Upper lobe of right lung (tissue), 1 donor: ENCODE measurements around the gene SHE. TPM values are rescaled to one million over a fixed set of nuclear protein-coding genes. Genes with fewer than 3 reads are reported as not detected.
A peak's percentile ranks its signal among the peaks of the same experiment; 100 is the strongest.
"Not testable (repeated sequence)": the region's sequence is repeated elsewhere in the genome, so short reads cannot be mapped to it uniquely, and the experiment has no call there.

Experiments
- ATAC-seq: fragments of 200-7000 bp; cut with Tn5 transposase; one replicate; pipeline ENCODE4 v1.9.1; 2020; ENCODE audit warnings: mild to moderate bottlenecking, moderate library complexity
- DNase-seq: peaks from one replicate; pipeline ENCODE4 v3.0.0-alpha.2; 2020
- H3K27ac ChIP-seq: fragments of 200-600 bp; one replicate; pipeline ENCODE4 v1.8.0; 2022
- H3K27me3 ChIP-seq: fragments of 200-600 bp; one replicate; pipeline ENCODE4 v1.8.0; 2022; ENCODE audit warnings: mild to moderate bottlenecking
- H3K36me3 ChIP-seq: fragments of 200-600 bp; one replicate; pipeline ENCODE4 v1.8.0; 2022
- H3K4me1 ChIP-seq: fragments of 200-600 bp; one replicate; pipeline ENCODE4 v1.8.0; 2022
- H3K4me3 ChIP-seq: fragments of 200-600 bp; one replicate; pipeline ENCODE4 v1.8.0; 2022; ENCODE audit warnings: mild to moderate bottlenecking
- H3K9me3 ChIP-seq: fragments of 200-600 bp; one replicate; pipeline ENCODE4 v1.8.0; 2022
- CTCF ChIP-seq: fragments of 200-600 bp; IDR thresholded peaks from one replicate; pipeline ENCODE4 v1.8.0; 2022; ENCODE audit warnings: antibody characterized with exemption
- intact Hi-C: fragments of 100-400 bp; cut with DNase I; formaldehyde crosslinking; loops from one replicate; pipeline ENCODE4 v1.11.0; 2022
- total RNA-seq: library from RNA; stranded (reverse); fragmentation: NEBNext Ultra II Directional; extraction: Animal tissue kit (Norgen Biotek cat#: 25700); gene quantifications from one replicate; pipeline ENCODE4 v1.2.1, GENCODE V29; 2021
- donor health status: DM: no; HTN: yes; CAD: no; lungs with severe emphysema.

The SHE gene
- total RNA-seq, 1 donor from 2014 or later = 48.3 TPM

GRCh38 chr1:154536570-154536969 is 34.4 kb upstream of the SHE start:
- H3K27me3 ChIP-seq = no peaks in the 10 kb centered on the region
- no peak for DNase-seq
- no peak overlapping the region for H3K27ac ChIP-seq
- no peak overlapping the region for H3K4me3 ChIP-seq
- no peaks in the 10 kb centered on the region for H3K9me3 ChIP-seq
- no peak for TF ChIP-seq CTCF
- intact Hi-C loops = no loop called here
- H3K4me1 ChIP-seq = no peaks in the 10 kb centered on the region
- no peak for ATAC-seq
- H3K36me3 ChIP-seq = no peaks in the 10 kb centered on the region

- DNase-seq (no peak), ATAC-seq (peak; percentile 61)
- H3K27ac ChIP-seq = no peak overlapping the region
- H3K4me3 ChIP-seq = no peak overlapping the region
- TF ChIP-seq CTCF = peak; percentile 31
- H3K27me3 ChIP-seq = no peaks in the 10 kb centered on the region
- no peaks in the 10 kb centered on the region for H3K36me3 ChIP-seq
- no peaks in the 10 kb centered on the region for H3K9me3 ChIP-seq
- intact Hi-C loops = no loop called here
- H3K4me1 ChIP-seq = no peaks in the 10 kb centered on the region
These were observed 32.0 kb upstream of the SHE start for GRCh38 chr1:154533952-154534844.

- H3K27ac ChIP-seq, ATAC-seq, H3K27me3 ChIP-seq, DNase-seq, H3K9me3 ChIP-seq, H3K4me3 ChIP-seq, H3K36me3 ChIP-seq, intact Hi-C loops, H3K4me1 ChIP-seq: not testable (repeated sequence)
These were observed 29.7 kb upstream of the SHE start for GRCh38 chr1:154531950-154532349.

GRCh38 chr1:154529308-154529707 is 27.1 kb upstream of the SHE start:
- no peak for TF ChIP-seq CTCF
- Histone ChIP-seq H3K27ac (no peak overlapping the region), H3K9me3 (no peaks in the 10 kb centered on the region), H3K36me3 (no peaks in the 10 kb centered on the region), H3K27me3 (no peaks in the 10 kb centered on the region), H3K4me3 (no peak overlapping the region), H3K4me1 (no peaks in the 10 kb centered on the region)
- ATAC-seq (no peak), DNase-seq (no peak)
- intact Hi-C loops = no loop called here

- TF ChIP-seq CTCF = no peak
- intact Hi-C loops = no loop called here
- no peaks in the 10 kb centered on the region for H3K36me3 ChIP-seq
- ATAC-seq (no peak), DNase-seq (no peak)
- no peaks in the 10 kb centered on the region for H3K9me3 ChIP-seq
- H3K4me1 ChIP-seq = peaks cover 2% of the 10 kb centered on the region
- H3K27me3 ChIP-seq = no peaks in the 10 kb centered on the region
- H3K27ac ChIP-seq = no peak overlapping the region
- H3K4me3 ChIP-seq = no peak overlapping the region
These were observed 25.0 kb upstream of the SHE start for GRCh38 chr1:154527192-154527591.

GRCh38 chr1:154524881-154525280 is 22.7 kb upstream of the SHE start:
- no peak for TF ChIP-seq CTCF
- DNase-seq (no peak), ATAC-seq (no peak)
- no peak overlapping the region for H3K4me3 ChIP-seq
- no peaks in the 10 kb centered on the region for H3K36me3 ChIP-seq
- H3K27me3 ChIP-seq = no peaks in the 10 kb centered on the region
- peaks cover 23% of the 10 kb centered on the region for H3K4me1 ChIP-seq
- H3K27ac ChIP-seq = no peak overlapping the region
- intact Hi-C loops = no loop called here
- H3K9me3 ChIP-seq = no peaks in the 10 kb centered on the region
